ENCODE results near the gene CLDN16.

CLDN16 gene

GRCh38 chr3:190387578-190388213 is at the start of gene CLDN16:
Gene CLDN16 (plus strand): TSS chr3:190388163. CDS start chr3:190388330, 167 bp downstream.
- DNase-seq (ENCODE audit: extremely low read depth in 1 of 2, low read depth in 1 of 2): no peak

- DNase-seq (ENCODE audit: extremely low read depth in 1 of 2, low read depth in 1 of 2): no peak
Measured at GRCh38 chr3:190338717-190339116, 49.2 kb upstream of the CLDN16 start.

- DNase-seq (ENCODE audit: extremely low read depth in 1 of 2, low read depth in 1 of 2): no peak
Measured at GRCh38 chr3:190339130-190339529, 48.8 kb upstream of the CLDN16 start.

GRCh38 chr3:190340071-190340470 is 47.9 kb upstream of the CLDN16 start:
- no peak for DNase-seq (ENCODE audit: extremely low read depth in 1 of 2, low read depth in 1 of 2)

GRCh38 chr3:190345027-190345821 is 42.7 kb upstream of the CLDN16 start:
- no peak for DNase-seq (ENCODE audit: extremely low read depth in 1 of 2, low read depth in 1 of 2)

GRCh38 chr3:190345878-190346277 is 42.1 kb upstream of the CLDN16 start:
- DNase-seq (ENCODE audit: extremely low read depth in 1 of 2, low read depth in 1 of 2): no peak

GRCh38 chr3:190346541-190346940 is 41.4 kb upstream of the CLDN16 start:
- DNase-seq (ENCODE audit: extremely low read depth in 1 of 2, low read depth in 1 of 2): no peak

- no peak for DNase-seq (ENCODE audit: extremely low read depth in 1 of 2, low read depth in 1 of 2)
Measured at GRCh38 chr3:190352861-190353457, 35.0 kb upstream of the CLDN16 start.

- DNase-seq (ENCODE audit: extremely low read depth in 1 of 2, low read depth in 1 of 2): no peak
Measured at GRCh38 chr3:190356246-190356645, 31.7 kb upstream of the CLDN16 start.

GRCh38 chr3:190357468-190357867 is 30.5 kb upstream of the CLDN16 start:
- no peak for DNase-seq (ENCODE audit: extremely low read depth in 1 of 2, low read depth in 1 of 2)

GRCh38 chr3:190359813-190360212 is 28.1 kb upstream of the CLDN16 start:
- no peak for DNase-seq (ENCODE audit: extremely low read depth in 1 of 2, low read depth in 1 of 2)

- DNase-seq (ENCODE audit: extremely low read depth in 1 of 2, low read depth in 1 of 2): no peak
Measured at GRCh38 chr3:190360228-190360627, 27.7 kb upstream of the CLDN16 start.

- no peak for DNase-seq (ENCODE audit: extremely low read depth in 1 of 2, low read depth in 1 of 2)
Measured at GRCh38 chr3:190361791-190362190, 26.2 kb upstream of the CLDN16 start.

GRCh38 chr3:190362258-190362657 is 25.7 kb upstream of the CLDN16 start:
- DNase-seq (ENCODE audit: extremely low read depth in 1 of 2, low read depth in 1 of 2): no peak

- DNase-seq (ENCODE audit: extremely low read depth in 1 of 2, low read depth in 1 of 2): no peak
Measured at GRCh38 chr3:190366133-190366532, 21.8 kb upstream of the CLDN16 start.

- DNase-seq (ENCODE audit: extremely low read depth in 1 of 2, low read depth in 1 of 2): no peak
Measured at GRCh38 chr3:190368881-190369280, 19.1 kb upstream of the CLDN16 start.

GRCh38 chr3:190369668-190370295 is 18.2 kb upstream of the CLDN16 start:
- no peak for DNase-seq (ENCODE audit: extremely low read depth in 1 of 2, low read depth in 1 of 2)

- DNase-seq (ENCODE audit: extremely low read depth in 1 of 2, low read depth in 1 of 2): no peak
Measured at GRCh38 chr3:190370369-190370768, 17.6 kb upstream of the CLDN16 start.

- no peak for DNase-seq (ENCODE audit: extremely low read depth in 1 of 2, low read depth in 1 of 2)
Measured at GRCh38 chr3:190371152-190371551, 16.8 kb upstream of the CLDN16 start.

- DNase-seq (ENCODE audit: extremely low read depth in 1 of 2, low read depth in 1 of 2): no peak
Measured at GRCh38 chr3:190375246-190375645, 12.7 kb upstream of the CLDN16 start.

- no peak for DNase-seq (ENCODE audit: extremely low read depth in 1 of 2, low read depth in 1 of 2)
Measured at GRCh38 chr3:190375671-190376070, 12.3 kb upstream of the CLDN16 start.
